GM12878 (cell line): ENCODE results near the gene CD3D. TPM values are rescaled to one million over a fixed set of nuclear protein-coding genes. Genes with fewer than 3 reads are reported as not detected.

Experiments used
- ATAC-seq: fragments of 200-7000 bp; cut with Tn5 transposase; 3 replicates; pipeline ENCODE4 v1.9.1; 2020; ENCODE audit warnings: mild to moderate bottlenecking, moderate library complexity
- BruUV-seq: library from RNA; stranded (reverse); fragments of 400-500 nt; replicated peaks from 2 replicates; lab custom pipeline; 2021; lab: Mats Ljungman, UMichigan
- CTCF ChIA-PET: fragments of 300-600 bp; sonication (Branson Sonifier 250); formaldehyde crosslinking; extraction: SDS; loops from one replicate; lab custom pipeline; 2021; ENCODE audit warnings: inconsistent platforms; lab: Yijun Ruan, JAX
- POLR2A ChIA-PET: fragments of 350-600 bp; formaldehyde crosslinking; extraction: SDS; loops from one replicate; lab custom pipeline; 2021; ENCODE audit warnings: inconsistent platforms; lab: Charles Lee
- RAD21 ChIA-PET: fragments of 300-600 bp; sonication (Branson Sonifier 250); formaldehyde crosslinking; loops from one replicate; lab custom pipeline; 2023; ENCODE audit warnings: antibody characterized with exemption; ENCODE audit not compliant: unreplicated experiment; lab: Charles Lee
- SMC1A ChIA-PET: fragments of 300-600 bp; sonication (Branson Sonifier 250); formaldehyde crosslinking; loops from one replicate; lab custom pipeline; 2023; ENCODE audit not compliant: unreplicated experiment, uncharacterized antibody; lab: Charles Lee
- DNase-seq: peaks from one replicate; pipeline ENCODE4 v3.0.0-alpha.2; 2011; ENCODE audit warnings: low read depth, low spot score
- FAIRE-seq: peaks from 3 replicates; lab custom pipeline; 2011; peaks lifted over from hg19 to GRCh38; lab: Jason Lieb, UNC
- H2AFZ ChIP-seq: 2 replicates; pipeline ENCODE4 v1.6.0; 2011; ENCODE audit warnings: low read depth, low read length, control low read depth; ENCODE audit not compliant: control insufficient read depth
- H3K27ac ChIP-seq: 2 replicates; pipeline ENCODE4 v1.5.1; 2011; ENCODE audit warnings: control low read depth; ENCODE audit not compliant: control insufficient read depth, insufficient read depth
- H3K27me3 ChIP-seq, 2 experiments: replicated peaks in 1 of 2; 2 replicates each; pipeline versions ENCODE4 v1.6.0 to v1.6.1; 2011; ENCODE audit warnings: low read length in 1 of 2; ENCODE audit not compliant: control insufficient read depth in 2 of 2, insufficient read depth in 2 of 2
- H3K36me3 ChIP-seq, 2 experiments: 2 replicates each; pipeline ENCODE4 v1.5.1; 2011; ENCODE audit warnings: low read length in 1 of 2; ENCODE audit not compliant: control insufficient read depth in 2 of 2, insufficient read depth in 2 of 2
- H3K4me1 ChIP-seq: 2 replicates; pipeline ENCODE4 v1.6.1; 2011; ENCODE audit warnings: mild to moderate bottlenecking, low read length, moderate library complexity, mixed read lengths; ENCODE audit not compliant: control insufficient read depth, insufficient read depth
- H3K4me2 ChIP-seq: 2 replicates; pipeline ENCODE4 v1.6.0; 2011; ENCODE audit warnings: control low read depth; ENCODE audit not compliant: control insufficient read depth, insufficient read depth
- H3K4me3 ChIP-seq: fragments of 200-600 bp; sonication (generic); 2 replicates; pipeline ENCODE4 v1.5.1; 2016
- H3K79me2 ChIP-seq: 2 replicates; pipeline ENCODE4 v1.6.0; 2011; ENCODE audit warnings: low read length; ENCODE audit not compliant: control insufficient read depth, insufficient read depth
- H3K9ac ChIP-seq: 2 replicates; pipeline ENCODE4 v1.8.0; 2011; ENCODE audit warnings: low read length, control low read depth, mixed read lengths; ENCODE audit not compliant: control insufficient read depth, insufficient read depth
- H3K9me3 ChIP-seq: replicated peaks from 3 replicates; pipeline ENCODE4 v1.5.1; 2011; ENCODE audit warnings: mild to moderate bottlenecking, low read length; ENCODE audit not compliant: control insufficient read depth, insufficient read depth
- H4K20me1 ChIP-seq: 2 replicates; pipeline ENCODE4 v1.6.0; 2011; ENCODE audit not compliant: control insufficient read depth, insufficient read depth
- EZH2 ChIP-seq: IDR thresholded peaks from 2 replicates; pipeline ENCODE4 v1.6.1; 2012; ENCODE audit warnings: low read depth, mild to moderate bottlenecking, control low read depth, inconsistent platforms, low read length, borderline replicate concordance; ENCODE audit not compliant: control insufficient read depth
- HCFC1 ChIP-seq: fragments of 150-350 bp; IDR thresholded peaks from 2 replicates; pipeline ENCODE4 v1.6.1; 2014; ENCODE audit warnings: low read length
- MLLT1 ChIP-seq: fragments of 450-650 bp; IDR thresholded peaks from 2 replicates; pipeline ENCODE4 v1.6.1; 2016; ENCODE audit warnings: mild to moderate bottlenecking
- PAX8 ChIP-seq: fragments of 450-650 bp; IDR thresholded peaks from 2 replicates; pipeline ENCODE4 v1.6.1; 2017; ENCODE audit warnings: mild to moderate bottlenecking, moderate library complexity
- PML ChIP-seq: IDR thresholded peaks from 2 replicates; pipeline ENCODE4 v1.6.1; 2012; ENCODE audit warnings: low read length, inconsistent platforms
- POLR2A ChIP-seq: IDR thresholded peaks from 2 replicates; pipeline ENCODE4 v1.6.1; 2011; ENCODE audit warnings: low read depth, mild to moderate bottlenecking, low read length
- RAD51 ChIP-seq: fragments of 450-650 bp; IDR thresholded peaks from 2 replicates; pipeline ENCODE4 v1.6.1; 2016; ENCODE audit warnings: moderate library complexity, mild to moderate bottlenecking, inconsistent platforms
- RCOR1 ChIP-seq: conservative IDR thresholded peaks from 2 replicates; pipeline ENCODE4 v1.6.1; 2012; ENCODE audit warnings: low read depth, low read length, improper control_type of control experiment
- TCF12 ChIP-seq: IDR thresholded peaks from 2 replicates; pipeline ENCODE4 v1.6.1; 2011; ENCODE audit warnings: low read depth, mild to moderate bottlenecking, low read length
- ZSCAN29 ChIP-seq: fragments of 450-650 bp; IDR thresholded peaks from 2 replicates; pipeline ENCODE4 v1.6.1; 2017; ENCODE audit warnings: mild to moderate bottlenecking, moderate library complexity
- whole genome bisulfite sequencing: methylation state at CpG from one replicate; pipeline ENCODE4 v1.1.6; 2016; ENCODE audit warnings: low lambda C conversion rate; ENCODE audit not compliant: insufficient replicate concordance, insufficient coverage; ENCODE audit errors: missing lambda C conversion rate; 5-methylcytosine and 5-hydroxymethylcytosine counted together
- in situ Hi-C: fragments of 300-500 bp; cut with MboI; formaldehyde crosslinking; loops from 9 replicates; pipeline ENCODE4 v1.14.3; 2018; ENCODE audit warnings: mixed read lengths
- intact Hi-C: fragments of 100-400 bp; cut with micrococcal nuclease; formaldehyde crosslinking; loops from one replicate; pipeline ENCODE4 v1.14.2; 2022; ENCODE audit not compliant: unreplicated experiment
- polyA plus RNA-seq, 11 experiments: library from polyadenylated mRNA; depleted of rRNA in 4 of 11; unstranded in 6 of 11; stranded (reverse) in 5 of 11; fragments of >200 nt; fragmentation: Nextera tagmentation in 4 of 11; fragmentation: Illumina TruSeq in 1 of 11; extraction: Ambion mirVana in 4 of 11; extraction: Trizol in 1 of 11; gene quantifications; 1 replicate in 1 of 11; 2 replicates in 10 of 11; pipeline versions ENCODE4 v1.2.1 to v1.2.3, GENCODE V29; 2011 to 2016; ENCODE audit warnings: inconsistent platforms in 2 of 11, missing spikeins in 2 of 11, low read depth in 1 of 11
- total RNA-seq, 4 experiments: library from RNA; depleted of rRNA in 3 of 4; stranded (reverse); fragments of >200 nt in 3 of 4; fragmentation: Illumina TruSeq in 1 of 4; extraction: Trizol in 1 of 4; gene quantifications; 2 replicates each; pipeline versions ENCODE4 v1.2.1 to v1.2.3, GENCODE V29; 2013 to 2021
- TF ChIP-seq, protein P1 (sequence below): IDR thresholded peaks from 2 replicates; pipeline ENCODE4 v1.6.1; 2012; ENCODE audit warnings: low read depth, low read length, improper control_type of control experiment
- TF ChIP-seq, protein P2 (sequence below): fragments of 450-650 bp; IDR thresholded peaks from 2 replicates; pipeline ENCODE4 v1.6.1; 2017; ENCODE audit warnings: mild to moderate bottlenecking, low read depth, inconsistent platforms; ENCODE audit not compliant: poor library complexity, severe bottlenecking

The CD3D gene
- total and polyA plus RNA-seq, 10 of the 15 experiments (the other 5 are each of a cell fraction or from before 2014, with no cell fraction given), result 0.13 to 0.69 (median 0.29) TPM; not detected in 6

DNA sequence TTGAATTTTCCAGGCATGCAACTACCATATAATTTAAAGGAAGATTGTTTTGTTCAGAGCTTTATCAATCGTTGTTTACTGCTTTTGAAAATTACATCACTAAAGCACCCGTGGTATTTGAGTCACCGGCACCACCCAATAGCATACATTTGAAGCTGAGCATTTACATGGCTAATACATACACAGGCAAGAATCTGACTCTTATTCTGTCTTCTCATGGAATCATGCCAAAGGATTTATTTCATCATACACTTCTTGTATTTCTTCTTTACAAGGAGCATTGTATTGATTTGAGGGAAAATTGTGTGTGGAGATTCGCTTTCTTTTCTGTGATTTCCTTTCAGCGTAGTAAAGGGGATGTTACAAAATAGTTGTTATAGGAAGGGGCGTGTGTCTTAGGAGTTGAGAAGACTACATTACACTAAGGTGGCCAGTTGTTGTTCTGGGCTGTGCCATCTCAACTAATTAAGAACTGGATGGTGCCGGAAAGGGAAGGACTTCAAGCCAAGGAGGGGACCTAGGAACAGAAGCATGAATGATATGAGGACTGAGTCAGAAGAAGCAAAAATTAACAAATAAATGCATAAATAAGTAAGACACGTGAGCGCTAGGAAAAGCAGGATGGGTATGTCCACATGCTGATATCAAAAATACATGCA lies 50.9 kb downstream of the CD3D start:
- H3K4me2 ChIP-seq, result no peak overlapping the region
- TF ChIP-seq ZSCAN29 (no peak), EZH2 (no peak), POLR2A (no peak), RAD51 (no peak), PML (no peak), TCF12 (no peak), MLLT1 (no peak), PAX8 (no peak), RCOR1 (no peak), HCFC1 (no peak)
- TF ChIP-seq, protein P1, sequence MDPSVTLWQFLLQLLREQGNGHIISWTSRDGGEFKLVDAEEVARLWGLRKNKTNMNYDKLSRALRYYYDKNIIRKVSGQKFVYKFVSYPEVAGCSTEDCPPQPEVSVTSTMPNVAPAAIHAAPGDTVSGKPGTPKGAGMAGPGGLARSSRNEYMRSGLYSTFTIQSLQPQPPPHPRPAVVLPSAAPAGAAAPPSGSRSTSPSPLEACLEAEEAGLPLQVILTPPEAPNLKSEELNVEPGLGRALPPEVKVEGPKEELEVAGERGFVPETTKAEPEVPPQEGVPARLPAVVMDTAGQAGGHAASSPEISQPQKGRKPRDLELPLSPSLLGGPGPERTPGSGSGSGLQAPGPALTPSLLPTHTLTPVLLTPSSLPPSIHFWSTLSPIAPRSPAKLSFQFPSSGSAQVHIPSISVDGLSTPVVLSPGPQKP, result no peak
- TF ChIP-seq, protein P2, sequence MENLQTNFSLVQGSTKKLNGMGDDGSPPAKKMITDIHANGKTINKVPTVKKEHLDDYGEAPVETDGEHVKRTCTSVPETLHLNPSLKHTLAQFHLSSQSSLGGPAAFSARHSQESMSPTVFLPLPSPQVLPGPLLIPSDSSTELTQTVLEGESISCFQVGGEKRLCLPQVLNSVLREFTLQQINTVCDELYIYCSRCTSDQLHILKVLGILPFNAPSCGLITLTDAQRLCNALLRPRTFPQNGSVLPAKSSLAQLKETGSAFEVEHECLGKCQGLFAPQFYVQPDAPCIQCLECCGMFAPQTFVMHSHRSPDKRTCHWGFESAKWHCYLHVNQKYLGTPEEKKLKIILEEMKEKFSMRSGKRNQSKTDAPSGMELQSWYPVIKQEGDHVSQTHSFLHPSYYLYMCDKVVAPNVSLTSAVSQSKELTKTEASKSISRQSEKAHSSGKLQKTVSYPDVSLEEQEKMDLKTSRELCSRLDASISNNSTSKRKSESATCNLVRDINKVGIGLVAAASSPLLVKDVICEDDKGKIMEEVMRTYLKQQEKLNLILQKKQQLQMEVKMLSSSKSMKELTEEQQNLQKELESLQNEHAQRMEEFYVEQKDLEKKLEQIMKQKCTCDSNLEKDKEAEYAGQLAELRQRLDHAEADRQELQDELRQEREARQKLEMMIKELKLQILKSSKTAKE, result no peak
- in situ Hi-C loops (loop anchor here (5.0 kb wide), 1 partner anchor 94 kb away; no protein-coding TSS in a partner anchor), intact Hi-C loops (loop anchor here (1.0 to 10.0 kb wide), 3 partner anchors 93 to 283 kb away; partner anchors contain the start of gene ARCN1)
- DNase-seq, result no peak
- ChIA-PET RAD21 (interaction anchor here (0.6 to 5.9 kb wide), 4 partner anchors 26 to 148 kb away, joined by 4 to 71 read pairs (median 6); no protein-coding TSS in a partner anchor), SMC1A (interaction anchor here (0.9 to 7.0 kb wide), 20 partner anchors 10 to 134 kb away, joined by 3 to 77 read pairs (median 3); no protein-coding TSS in a partner anchor), CTCF (interaction anchor here (0.8 to 4.7 kb wide), 17 partner anchors 9 to 148 kb away, joined by 3 to 31 read pairs (median 6); no protein-coding TSS in a partner anchor), POLR2A (no interaction called here)
- no peaks in the 10 kb centered on the region for H3K36me3 ChIP-seq
- 31% methylated on average over 9 of the region's 9 CpGs for WGBS
- no peaks in the 10 kb centered on the region for H3K9me3 ChIP-seq
- H2AFZ ChIP-seq, result no peak overlapping the region
- no peak overlapping the region for H3K27ac ChIP-seq
- no peak for FAIRE-seq
- no peak overlapping the region for H3K4me3 ChIP-seq
- no peaks in the 10 kb centered on the region for H4K20me1 ChIP-seq
- ATAC-seq, result no peak
- no TSS peak for BruUV-seq
- H3K4me1 ChIP-seq, result no peaks in the 10 kb centered on the region
- no peak overlapping the region for H3K9ac ChIP-seq
- H3K79me2 ChIP-seq, result no peaks in the 10 kb centered on the region
- no peaks in the 10 kb centered on the region; a peak in 2 of 4 replicates for H3K27me3 ChIP-seq
